Adipocyte (in vitro differentiated cells): ENCODE data around the gene CERS5.

ENCODE experiments used
- DNase-seq: peaks from one replicate; pipeline ENCODE4 v3.0.0-alpha.2; 2015; ENCODE audit warnings: low read depth
- H3K27me3 ChIP-seq: replicated peaks from 2 replicates; pipeline ENCODE4 v1.7.0; 2013; ENCODE audit warnings: mild to moderate bottlenecking, low read length, moderate library complexity; ENCODE audit not compliant: control insufficient read depth, insufficient read depth
- H3K36me3 ChIP-seq: 2 replicates; pipeline ENCODE4 v1.7.0; 2013; ENCODE audit warnings: low read length, mild to moderate bottlenecking, moderate library complexity; ENCODE audit not compliant: control insufficient read depth, insufficient read depth, severe bottlenecking
- H3K4me1 ChIP-seq: 2 replicates; pipeline ENCODE4 v1.7.0; 2013; ENCODE audit warnings: mild to moderate bottlenecking, low read length, moderate library complexity; ENCODE audit not compliant: control insufficient read depth, insufficient read depth
- H3K4me3 ChIP-seq: 2 replicates; pipeline ENCODE4 v1.7.0; 2013; ENCODE audit warnings: mild to moderate bottlenecking, low read length, moderate library complexity
- H3K9ac ChIP-seq: 2 replicates; pipeline ENCODE4 v1.7.0; 2013; ENCODE audit warnings: mild to moderate bottlenecking, low read length, moderate library complexity
- H3K9me3 ChIP-seq: 2 replicates; pipeline ENCODE4 v1.7.0; 2013; ENCODE audit warnings: mild to moderate bottlenecking, low read length, moderate library complexity; ENCODE audit not compliant: control insufficient read depth

The CERS5 gene, protein sequence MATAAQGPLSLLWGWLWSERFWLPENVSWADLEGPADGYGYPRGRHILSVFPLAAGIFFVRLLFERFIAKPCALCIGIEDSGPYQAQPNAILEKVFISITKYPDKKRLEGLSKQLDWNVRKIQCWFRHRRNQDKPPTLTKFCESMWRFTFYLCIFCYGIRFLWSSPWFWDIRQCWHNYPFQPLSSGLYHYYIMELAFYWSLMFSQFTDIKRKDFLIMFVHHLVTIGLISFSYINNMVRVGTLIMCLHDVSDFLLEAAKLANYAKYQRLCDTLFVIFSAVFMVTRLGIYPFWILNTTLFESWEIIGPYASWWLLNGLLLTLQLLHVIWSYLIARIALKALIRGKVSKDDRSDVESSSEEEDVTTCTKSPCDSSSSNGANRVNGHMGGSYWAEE

DNA sequence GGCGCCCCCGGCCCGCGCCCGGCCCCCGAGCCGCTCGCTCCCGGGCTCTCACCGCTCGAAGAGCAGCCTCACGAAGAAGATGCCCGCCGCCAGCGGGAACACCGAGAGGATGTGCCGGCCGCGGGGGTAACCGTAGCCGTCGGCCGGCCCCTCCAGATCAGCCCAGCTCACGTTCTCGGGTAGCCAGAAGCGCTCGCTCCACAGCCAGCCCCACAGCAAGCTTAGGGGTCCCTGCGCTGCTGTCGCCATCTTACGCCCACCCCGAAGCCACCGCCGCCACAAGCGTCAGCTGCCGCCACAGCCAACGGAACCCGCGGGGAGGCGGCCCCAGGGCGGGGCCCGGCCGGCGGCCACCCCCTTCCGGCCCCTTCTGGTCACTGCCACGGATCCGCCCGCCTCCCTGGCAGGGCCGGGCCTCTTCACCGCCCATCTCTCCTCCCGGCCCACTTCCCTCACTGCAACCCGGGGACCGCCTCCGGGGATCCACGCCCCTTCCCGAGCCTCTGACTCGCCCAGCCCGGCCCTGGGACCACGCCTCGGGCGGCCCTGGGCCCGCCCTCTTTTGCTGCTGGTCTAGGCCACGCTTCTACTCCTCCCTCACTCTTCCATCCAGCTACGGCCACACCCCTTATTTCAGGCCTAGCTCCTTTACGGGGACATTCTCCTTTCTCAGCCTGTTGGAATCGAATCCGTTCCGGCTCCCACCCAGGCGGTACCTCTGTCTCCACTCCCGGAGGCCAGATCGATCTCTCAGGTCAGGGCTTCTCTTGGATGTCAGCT is at the start of gene CERS5:
CERS5 (minus strand) TSS at position 321 of the 780 bp plus-strand sequence; CDS start at position 249, 72 bp downstream.
- peak within 1 kb of the TSS; percentile 92 for H3K9ac ChIP-seq
- peak within 1 kb of the TSS; percentile 88 for H3K4me3 ChIP-seq
- H3K4me1 ChIP-seq, result peaks cover 13% of the 10 kb centered on the region
- H3K9me3 ChIP-seq, result peaks cover 6% of the 10 kb centered on the region
- no peaks in the 10 kb centered on the region for H3K27me3 ChIP-seq
- peak; percentile 100 for DNase-seq
- no peaks in the 10 kb centered on the region for H3K36me3 ChIP-seq

DNA sequence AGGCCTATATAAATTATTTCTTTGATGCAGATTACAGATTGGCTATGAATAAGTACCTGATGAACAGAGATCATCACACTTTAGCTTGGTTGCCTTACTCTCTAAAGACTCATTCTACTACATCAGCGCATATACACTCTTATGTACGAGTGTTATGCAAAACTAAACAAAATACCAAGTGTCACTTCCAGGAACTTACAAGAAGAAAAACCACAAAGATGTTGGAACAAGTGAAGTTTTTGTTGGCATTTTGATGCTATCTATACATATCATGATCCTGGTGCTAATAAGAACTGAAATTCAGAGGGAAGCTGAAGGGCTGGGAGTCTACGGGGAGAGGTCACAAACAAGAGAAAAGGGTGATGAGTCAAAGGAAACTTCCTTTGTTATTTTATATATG is 47.9 kb upstream of the CERS5 start:
- no peak overlapping the region for H3K4me3 ChIP-seq
- H3K9ac ChIP-seq, result no peak overlapping the region
- H3K9me3 ChIP-seq, result no peaks in the 10 kb centered on the region
- peaks cover 50% of the 10 kb centered on the region for H3K36me3 ChIP-seq
- H3K27me3 ChIP-seq, result no peaks in the 10 kb centered on the region
- DNase-seq, result peak; percentile 54
- peaks cover 59% of the 10 kb centered on the region for H3K4me1 ChIP-seq

- no peak overlapping the region for H3K4me3 ChIP-seq
- no peaks in the 10 kb centered on the region for H3K9me3 ChIP-seq
- H3K9ac ChIP-seq, result no peak overlapping the region
- DNase-seq, result no peak
- H3K27me3 ChIP-seq, result no peaks in the 10 kb centered on the region
- H3K4me1 ChIP-seq, result peaks cover 57% of the 10 kb centered on the region
- peaks cover 53% of the 10 kb centered on the region for H3K36me3 ChIP-seq
Measured at GRCh38 chr12:50214018-50214417, 46.8 kb upstream of the CERS5 start.

DNA sequence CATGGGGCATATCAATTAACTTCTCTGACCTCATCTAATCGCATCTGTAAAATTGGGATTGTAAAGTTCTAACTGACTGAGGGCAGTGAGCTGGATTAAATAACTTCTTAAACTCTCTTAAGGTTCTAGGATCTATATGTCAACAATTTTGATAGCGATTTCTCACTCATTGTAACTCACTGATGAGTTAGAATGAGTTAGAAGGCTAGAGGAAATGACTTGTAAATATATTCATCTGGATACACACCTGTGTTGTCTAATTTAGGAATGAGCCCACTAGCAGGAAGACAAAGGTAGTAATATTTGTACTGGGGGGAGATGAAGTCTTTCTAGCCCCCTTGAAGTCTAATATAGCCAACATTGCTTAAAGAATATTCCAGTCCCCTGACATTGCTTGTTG is 46.3 kb upstream of the CERS5 start:
- H3K4me1 ChIP-seq, result peaks cover 55% of the 10 kb centered on the region
- no peaks in the 10 kb centered on the region for H3K9me3 ChIP-seq
- H3K4me3 ChIP-seq, result no peak overlapping the region
- no peak overlapping the region for H3K9ac ChIP-seq
- no peak for DNase-seq
- no peaks in the 10 kb centered on the region for H3K27me3 ChIP-seq
- H3K36me3 ChIP-seq, result peaks cover 57% of the 10 kb centered on the region

GRCh38 chr12:50212071-50212467 is 44.9 kb upstream of the CERS5 start:
- no peak for DNase-seq
- Histone ChIP-seq H3K4me1 (peaks cover 45% of the 10 kb centered on the region), H3K9ac (peak overlapping the region; percentile 59), H3K27me3 (no peaks in the 10 kb centered on the region), H3K9me3 (no peaks in the 10 kb centered on the region), H3K36me3 (peaks cover 51% of the 10 kb centered on the region), H3K4me3 (peak overlapping the region; percentile 57)

DNA sequence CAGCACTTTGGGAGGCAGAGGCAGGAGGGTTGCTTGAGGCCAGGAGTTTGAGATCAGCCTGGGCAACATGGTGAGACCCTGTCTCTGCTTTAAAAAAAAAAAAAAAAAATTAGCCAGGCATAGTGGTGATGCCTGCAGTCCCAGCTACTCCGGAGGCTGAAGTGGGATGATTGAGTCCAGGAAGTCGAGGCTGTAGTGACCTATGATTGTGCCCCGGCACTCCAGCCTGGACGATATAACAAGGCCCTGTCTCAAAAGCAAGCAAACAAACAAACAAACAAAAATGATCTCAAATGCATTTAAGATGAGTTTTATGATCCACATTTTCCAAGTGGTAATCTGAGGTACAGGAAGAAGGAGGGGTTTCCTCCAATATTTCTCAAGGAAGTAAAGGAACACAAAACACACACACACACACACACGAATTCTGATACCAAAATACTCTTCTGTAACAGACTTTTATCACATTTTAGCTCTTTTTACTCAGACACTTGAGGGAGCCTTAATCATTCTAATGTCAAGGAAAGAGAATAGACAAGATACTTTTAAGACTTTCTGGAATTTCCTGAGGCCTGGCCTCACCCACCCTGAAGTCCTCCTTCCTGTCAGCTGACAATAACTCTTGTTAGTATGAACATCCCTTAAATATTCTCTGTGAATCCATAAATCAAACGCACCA is 44.4 kb upstream of the CERS5 start:
- Histone ChIP-seq H3K4me3 (peak overlapping the region; percentile 57), H3K9me3 (no peaks in the 10 kb centered on the region), H3K4me1 (peaks cover 41% of the 10 kb centered on the region), H3K9ac (peak overlapping the region; percentile 59), H3K36me3 (peaks cover 55% of the 10 kb centered on the region), H3K27me3 (no peaks in the 10 kb centered on the region)
- no peak for DNase-seq

DNA sequence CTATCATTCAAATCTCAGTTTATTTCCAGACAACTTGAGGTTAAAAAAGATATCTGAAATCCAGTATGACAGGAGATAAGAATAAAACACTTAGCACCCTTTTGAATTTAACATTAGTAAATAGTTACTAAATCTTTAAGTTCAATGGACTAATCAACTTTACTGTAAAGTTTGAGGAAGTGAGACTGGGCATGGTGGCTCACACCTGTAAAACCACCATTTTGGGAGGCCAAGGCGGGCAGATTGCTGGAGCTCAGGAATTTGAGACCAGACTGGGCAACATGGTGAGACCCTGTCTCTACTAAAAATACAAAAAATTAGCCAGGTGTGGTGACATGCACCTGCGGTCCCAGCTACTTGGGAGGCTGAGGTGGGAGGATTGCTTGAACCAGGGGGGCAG is 40.3 kb upstream of the CERS5 start:
- peaks cover 71% of the 10 kb centered on the region for H3K36me3 ChIP-seq
- no peak overlapping the region for H3K4me3 ChIP-seq
- no peaks in the 10 kb centered on the region for H3K9me3 ChIP-seq
- peaks cover 17% of the 10 kb centered on the region for H3K4me1 ChIP-seq
- no peaks in the 10 kb centered on the region for H3K27me3 ChIP-seq
- DNase-seq, result no peak
- H3K9ac ChIP-seq, result no peak overlapping the region

DNA sequence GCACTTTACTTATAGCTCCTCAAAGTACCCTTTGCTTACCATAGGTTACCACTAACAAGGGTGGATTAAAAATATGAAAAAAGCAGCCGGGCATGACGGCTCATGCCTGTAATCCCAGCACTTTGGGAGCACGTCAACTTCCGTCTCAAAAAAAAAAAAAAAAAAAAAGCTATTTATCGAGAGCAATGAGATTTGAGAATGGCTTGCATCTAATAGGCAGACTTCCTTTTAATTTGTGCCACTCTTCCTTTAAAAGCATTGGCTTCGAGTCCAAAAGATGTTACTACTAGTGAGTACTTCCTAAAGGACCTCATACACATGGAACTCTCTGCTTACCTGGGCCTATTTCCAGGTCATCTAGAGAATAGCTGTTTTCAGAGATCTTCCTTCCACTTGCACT is 38.5 kb upstream of the CERS5 start:
- Histone ChIP-seq H3K9me3 (no peaks in the 10 kb centered on the region), H3K4me1 (peaks cover 18% of the 10 kb centered on the region), H3K9ac (no peak overlapping the region), H3K27me3 (no peaks in the 10 kb centered on the region), H3K36me3 (peaks cover 78% of the 10 kb centered on the region), H3K4me3 (no peak overlapping the region)
- DNase-seq, result no peak

DNA sequence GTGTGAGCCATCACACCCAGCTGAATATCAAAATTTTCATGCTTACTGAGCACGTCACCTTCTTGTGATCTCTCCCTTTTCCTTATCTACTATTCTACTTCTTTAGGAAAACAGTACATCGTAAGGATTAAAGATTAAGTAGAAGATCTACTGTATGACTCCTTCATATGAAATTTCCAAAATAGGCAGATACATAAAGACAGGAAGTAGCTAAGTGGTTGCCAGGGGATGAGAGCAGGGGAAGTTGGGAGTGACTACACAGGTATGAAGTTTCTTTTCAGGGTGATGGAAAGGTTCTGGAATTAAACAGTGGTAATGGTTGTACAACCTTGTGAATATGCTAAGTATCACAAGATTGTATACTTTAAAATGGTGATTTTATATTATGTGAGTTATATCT is 36.5 kb upstream of the CERS5 start:
- Histone ChIP-seq H3K27me3 (no peaks in the 10 kb centered on the region), H3K36me3 (peaks cover 87% of the 10 kb centered on the region), H3K4me3 (no peak overlapping the region), H3K9ac (no peak overlapping the region), H3K4me1 (peaks cover 17% of the 10 kb centered on the region), H3K9me3 (no peaks in the 10 kb centered on the region)
- DNase-seq, result no peak

- Histone ChIP-seq H3K27me3 (no peaks in the 10 kb centered on the region), H3K4me3 (no peak overlapping the region), H3K4me1 (peaks cover 21% of the 10 kb centered on the region), H3K36me3 (peaks cover 98% of the 10 kb centered on the region), H3K9me3 (no peaks in the 10 kb centered on the region), H3K9ac (no peak overlapping the region)
- DNase-seq, result peak; percentile 65
Measured at GRCh38 chr12:50201987-50202521, 34.9 kb upstream of the CERS5 start.
